ENCODE data around the gene FBP2.
A peak's percentile ranks its signal among the peaks of the same experiment; 100 is the strongest.

Gene FBP2

DNA sequence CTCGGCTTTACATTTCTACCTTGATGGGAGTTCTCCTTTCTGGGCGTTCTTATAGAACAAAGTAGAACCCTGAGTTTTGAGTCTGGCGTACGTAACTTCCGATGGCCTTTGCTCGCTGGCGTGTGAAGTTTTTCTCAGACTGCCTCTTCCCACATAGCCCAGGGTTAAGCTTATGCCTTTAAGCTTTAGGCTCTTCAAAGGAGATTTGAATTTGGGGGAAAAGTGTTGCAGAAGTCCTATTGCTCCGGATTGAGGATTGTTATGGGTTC is 13.7 kb upstream of the FBP2 start:
- TF ChIP-seq, protein P1, sequence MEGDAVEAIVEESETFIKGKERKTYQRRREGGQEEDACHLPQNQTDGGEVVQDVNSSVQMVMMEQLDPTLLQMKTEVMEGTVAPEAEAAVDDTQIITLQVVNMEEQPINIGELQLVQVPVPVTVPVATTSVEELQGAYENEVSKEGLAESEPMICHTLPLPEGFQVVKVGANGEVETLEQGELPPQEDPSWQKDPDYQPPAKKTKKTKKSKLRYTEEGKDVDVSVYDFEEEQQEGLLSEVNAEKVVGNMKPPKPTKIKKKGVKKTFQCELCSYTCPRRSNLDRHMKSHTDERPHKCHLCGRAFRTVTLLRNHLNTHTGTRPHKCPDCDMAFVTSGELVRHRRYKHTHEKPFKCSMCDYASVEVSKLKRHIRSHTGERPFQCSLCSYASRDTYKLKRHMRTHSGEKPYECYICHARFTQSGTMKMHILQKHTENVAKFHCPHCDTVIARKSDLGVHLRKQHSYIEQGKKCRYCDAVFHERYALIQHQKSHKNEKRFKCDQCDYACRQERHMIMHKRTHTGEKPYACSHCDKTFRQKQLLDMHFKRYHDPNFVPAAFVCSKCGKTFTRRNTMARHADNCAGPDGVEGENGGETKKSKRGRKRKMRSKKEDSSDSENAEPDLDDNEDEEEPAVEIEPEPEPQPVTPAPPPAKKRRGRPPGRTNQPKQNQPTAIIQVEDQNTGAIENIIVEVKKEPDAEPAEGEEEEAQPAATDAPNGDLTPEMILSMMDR (IDR thresholded peaks at IDR 0.05; ENCODE audit: low read length, missing control alignments): no peak
- DNase-seq (ENCODE audit: low read depth): no peak
- H3K4me3 ChIP-seq (replicated peaks; ENCODE audit: low read depth, low read length): no peak overlapping the region

DNA sequence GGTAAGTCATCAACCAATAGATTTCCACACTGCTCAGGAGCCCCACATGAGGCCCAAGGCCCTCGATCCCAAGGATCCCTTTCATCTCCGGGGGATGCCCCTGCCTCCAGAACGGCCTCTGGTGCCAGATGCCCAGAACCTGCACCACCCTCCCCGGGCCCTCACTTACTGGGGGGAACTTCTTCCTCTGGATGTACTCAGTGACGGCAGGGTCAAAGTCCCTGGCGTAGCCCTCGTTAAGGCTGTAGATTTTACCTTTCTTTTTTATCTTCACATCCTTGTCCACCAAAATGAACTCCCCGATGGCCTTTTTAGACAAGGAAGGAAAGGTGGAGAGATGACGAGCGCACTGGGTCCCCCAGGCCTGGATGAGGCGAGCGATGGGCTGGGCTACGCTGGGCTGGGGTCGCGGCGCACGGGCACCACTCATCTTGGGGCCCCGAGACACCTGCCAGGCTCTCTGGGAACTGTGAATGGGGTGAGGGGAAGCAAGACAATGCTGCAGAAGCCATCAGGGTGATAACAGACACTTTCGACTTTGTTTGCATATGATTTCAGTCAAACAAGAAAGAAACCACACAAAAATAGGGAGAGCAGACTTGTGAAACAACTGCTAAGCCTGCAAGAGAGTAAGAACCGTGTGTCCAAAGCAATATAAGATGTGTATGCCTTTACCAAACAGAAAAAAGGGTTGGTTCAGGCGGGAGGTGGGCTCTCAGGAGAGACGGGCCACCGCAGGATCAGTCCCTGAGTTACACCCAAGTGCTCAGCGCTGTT is 13.2 kb upstream of the FBP2 start:
- no peak overlapping the region for H3K4me3 ChIP-seq (replicated peaks; ENCODE audit: low read depth, low read length)
- TF ChIP-seq, protein P1 (IDR thresholded peaks at IDR 0.05; ENCODE audit: low read length, missing control alignments): no peak
- DNase-seq (ENCODE audit: low read depth): no peak

DNA sequence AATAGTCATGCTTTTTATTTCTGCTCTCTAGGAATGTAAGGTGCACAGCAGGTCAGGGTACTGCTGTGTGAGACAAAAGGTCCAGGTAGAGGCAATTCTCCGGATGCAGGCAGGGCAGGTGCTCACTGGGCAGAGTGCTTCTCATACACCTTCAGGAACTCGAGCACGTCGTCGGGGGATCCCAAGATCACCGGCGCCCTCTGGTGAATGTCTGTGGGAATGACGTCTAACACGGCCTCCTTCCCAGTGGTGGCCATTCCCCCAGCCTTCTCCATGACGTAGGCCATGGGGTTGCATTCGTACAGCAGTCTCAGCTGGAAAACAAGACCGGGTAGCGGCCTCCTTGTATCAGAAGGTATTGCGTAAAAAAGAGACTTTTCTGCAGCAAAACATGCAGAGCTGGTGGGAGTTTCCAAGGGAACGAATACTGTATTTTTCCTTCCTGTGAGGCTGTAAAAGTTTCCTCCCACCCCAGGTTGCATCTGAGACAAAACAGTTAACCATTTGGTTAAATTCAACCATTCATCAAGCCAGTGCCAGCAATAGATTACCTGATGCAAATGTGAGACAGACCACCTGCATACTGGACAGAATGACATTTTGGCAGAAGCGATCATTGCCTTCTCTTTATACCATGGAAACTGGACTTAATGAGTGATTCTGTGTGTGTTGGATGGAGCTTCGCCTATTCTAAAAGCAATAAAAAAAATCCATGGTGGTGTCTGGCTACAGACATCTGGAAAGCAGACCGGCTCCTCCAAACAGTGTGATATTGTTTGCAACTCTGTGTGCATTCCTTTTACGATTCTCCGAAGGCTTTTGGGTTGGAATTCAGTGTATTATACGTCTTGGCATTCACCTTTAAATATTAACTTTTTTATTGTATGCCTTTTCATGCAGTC is 9.9 kb upstream of the FBP2 start:
- TF ChIP-seq, protein P1 (IDR thresholded peaks at IDR 0.05; ENCODE audit: low read length, missing control alignments): peak; percentile 62
- H3K4me3 ChIP-seq (replicated peaks; ENCODE audit: low read depth, low read length): no peak overlapping the region
- DNase-seq (ENCODE audit: low read depth): peak; percentile 83

GRCh38 chr9:94602666-94603065 is 9.0 kb upstream of the FBP2 start:
- DNase-seq (ENCODE audit: low read depth): no peak
- TF ChIP-seq, protein P1 (IDR thresholded peaks at IDR 0.05; ENCODE audit: low read length, missing control alignments): no peak
- H3K4me3 ChIP-seq (replicated peaks; ENCODE audit: low read depth, low read length): no peak overlapping the region

GRCh38 chr9:94600715-94601114 is 7.1 kb upstream of the FBP2 start:
- no peak for DNase-seq (ENCODE audit: low read depth)
- no peak overlapping the region for H3K4me3 ChIP-seq (replicated peaks; ENCODE audit: low read depth, low read length)
- TF ChIP-seq, protein P1 (IDR thresholded peaks at IDR 0.05; ENCODE audit: low read length, missing control alignments): no peak

DNA sequence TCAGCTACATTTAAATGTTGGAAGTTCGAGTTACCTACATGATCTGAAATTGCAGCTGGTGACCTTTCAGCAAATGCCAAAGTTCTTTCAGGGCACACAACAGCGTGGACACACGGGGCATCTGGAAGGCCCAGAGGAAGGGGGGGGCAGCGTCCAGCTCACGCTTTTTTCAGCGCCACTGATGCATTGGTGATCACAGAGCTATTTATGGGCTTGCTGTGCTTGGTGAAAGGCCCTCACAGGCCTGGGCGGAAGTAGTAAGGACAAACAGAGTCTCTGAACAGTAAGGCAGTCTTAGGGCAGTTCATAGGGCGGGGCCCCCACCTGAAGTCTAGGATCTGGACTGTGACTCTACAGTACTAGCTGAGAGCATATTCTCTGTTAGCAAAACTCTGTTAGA is 6.6 kb upstream of the FBP2 start:
- TF ChIP-seq, protein P1 (IDR thresholded peaks at IDR 0.05; ENCODE audit: low read length, missing control alignments): no peak

More for the DNA sequence above, 6.6 kb upstream of the FBP2 start:
- no peak overlapping the region for H3K4me3 ChIP-seq (replicated peaks; ENCODE audit: low read depth, low read length)
- no peak for DNase-seq (ENCODE audit: low read depth)

All from fibroblast of pulmonary artery (primary cell).